Upper lobe of left lung (tissue), 4 donors: ENCODE results near the gene PRR29.

Experiments used
- CTCF ChIP-seq, 6 experiments: fragments of 450-650 bp in 4 of 6; fragments of 200-600 bp in 2 of 6; sonication (generic) in 2 of 6; IDR thresholded peaks; one replicate each; pipeline ENCODE4 v1.5.1; 2016 to 2019; ENCODE audit warnings: antibody characterized with exemption in 6 of 6
- EP300 ChIP-seq, 4 donors: sonication (generic); formaldehyde crosslinking; IDR thresholded peaks; one replicate each; pipeline ENCODE4 v1.5.1; 2017; ENCODE audit warnings: antibody characterized with exemption in 4 of 4, control low read depth in 2 of 4
- POLR2A ChIP-seq, 4 donors: fragments of 450-650 bp; IDR thresholded peaks; one replicate each; pipeline ENCODE4 v1.5.1; 2016 to 2017; ENCODE audit warnings: antibody characterized with exemption in 4 of 4, mild to moderate bottlenecking in 2 of 4
- POLR2AphosphoS5 ChIP-seq, 2 donors: sonication (generic); formaldehyde crosslinking; IDR thresholded peaks; one replicate each; pipeline ENCODE4 v1.5.1; 2017; ENCODE audit warnings: antibody characterized with exemption in 2 of 2

GRCh38 chr17:64041912-64042311 is 43.8 kb downstream of the PRR29 start:
- TF ChIP-seq CTCF (IDR thresholded peaks at IDR 0.05) (no peak), POLR2A (IDR thresholded peaks at IDR 0.05) (no peak), POLR2AphosphoS5 (IDR thresholded peaks at IDR 0.05) (no peak), EP300 (IDR thresholded peaks at IDR 0.05) (no peak)
